ENCODE data around the gene PARD3B. TPM values are rescaled to one million over a fixed set of nuclear protein-coding genes. Genes with fewer than 3 reads are reported as not detected.

PARD3B gene
- total and polyA plus RNA-seq, 2 of the 4 experiments (the other 2 are of a cell fraction) = 3.3 to 15.6 TPM

GRCh38 chr2:204581946-204582345, 36.7 kb downstream of the PARD3B start:
- no peak overlapping the region for H3K18ac ChIP-seq (ENCODE audit: low read depth, low read length)
- H2BK5ac ChIP-seq (ENCODE audit: low read depth, low read length, poor library complexity, severe bottlenecking) = no peak overlapping the region
- H3K27ac ChIP-seq (ENCODE audit: insufficient read depth, low read length) = no peak overlapping the region
- no peaks in the 10 kb centered on the region; the same call in 1 of the 2 replicates for H3K4me1 ChIP-seq (ENCODE audit: control insufficient read depth, insufficient read depth, low read length)
- intact Hi-C loops (cut with micrococcal nuclease) = no loop called here
- no peak overlapping the region for H3K4me3 ChIP-seq (ENCODE audit: insufficient read depth, low read depth, low read length)
- H3K56ac ChIP-seq (ENCODE audit: extremely low read depth, insufficient read depth, low read length) = no peak overlapping the region
- no peak overlapping the region for H2BK20ac ChIP-seq (ENCODE audit: low read depth, low read length)
- no peaks in the 10 kb centered on the region for H3K27me3 ChIP-seq (ENCODE audit: control insufficient read depth, insufficient read depth, low read length)
- H3K14ac ChIP-seq (replicated peaks; ENCODE audit: low read depth, low read length) = no peak overlapping the region
- H3K23ac ChIP-seq (ENCODE audit: low read depth, low read length) = no peak overlapping the region; the same call in 1 of the 2 replicates
- no peaks in the 10 kb centered on the region; the same call in 1 of the 2 replicates for H3K36me3 ChIP-seq (ENCODE audit: control insufficient read depth, insufficient read depth, low read length)
- no peak overlapping the region for H2AK9ac ChIP-seq (replicated peaks; ENCODE audit: low read depth, low read length, poor library complexity)
- ATAC-seq (ENCODE audit: low read depth) = no peak
- peaks cover 39 to 57% of the 10 kb centered on the region in 2 experiments for H3K79me1 ChIP-seq (ENCODE audit: low read depth in 1 of 2, low read length in 2 of 2)
- TF ChIP-seq MAFK (IDR thresholded peaks at IDR 0.05; ENCODE audit: low read depth, low read length) (no peak), ELK1 (IDR thresholded peaks at IDR 0.05; ENCODE audit: borderline replicate concordance, low read depth, low read length) (no peak), SMC3 (IDR thresholded peaks at IDR 0.05; ENCODE audit: low read depth, low read length) (no peak), USF2 (IDR thresholded peaks at IDR 0.05; ENCODE audit: low read depth, low read length) (no peak), NFE2L2 (IDR thresholded peaks at IDR 0.05; ENCODE audit: low read depth, low read length) (no peak), CHD1 (IDR thresholded peaks at IDR 0.05; ENCODE audit: low read depth, low read length) (no peak), BHLHE40 (IDR thresholded peaks at IDR 0.05; ENCODE audit: low read depth, low read length) (no peak), FOS (IDR thresholded peaks at IDR 0.05; ENCODE audit: low read depth, low read length) (no peak), RCOR1 (IDR thresholded peaks at IDR 0.05; ENCODE audit: insufficient replicate concordance, low read length) (no peak)
- no peaks in the 10 kb centered on the region for H3K9me3 ChIP-seq (ENCODE audit: control insufficient read depth, insufficient read depth, low read length)
- ChIA-PET POLR2A (ENCODE audit: unreplicated experiment) (no interaction called here), CTCF (no interaction called here)
- H2BK15ac ChIP-seq (ENCODE audit: low read depth, low read length) = no peak overlapping the region
- no peak overlapping the region for H3K4ac ChIP-seq (ENCODE audit: low read depth, low read length)
- DNase-seq = no peak
- H4K5ac ChIP-seq (ENCODE audit: low read depth, low read length) = no peak overlapping the region
- no peak overlapping the region for H3K4me2 ChIP-seq (ENCODE audit: low read depth, low read length)
- peaks cover 13% of the 10 kb centered on the region for H4K20me1 ChIP-seq (ENCODE audit: insufficient read depth, low read length)
- no peak overlapping the region for H2AK5ac ChIP-seq (ENCODE audit: low read depth, low read length)
- H3K9ac ChIP-seq (ENCODE audit: low read depth, low read length) = no peak overlapping the region
- no peak overlapping the region for H4K8ac ChIP-seq (ENCODE audit: low read depth in 2 of 2, low read length in 2 of 2)
- dilution Hi-C loops (cut with HindIII; ENCODE audit: low sequenced_read_pairs, unreplicated experiment) = no loop called here
- no TSS peak for BruUV-seq (replicated peaks)
- no CpG with 5 or more reads among the region's 4 CpGs for WGBS, 2 experiments (ENCODE audit: extremely low coverage in 2 of 2, insufficient read length in 1 of 2)
- no peak overlapping the region for H2AFZ ChIP-seq (replicated peaks; ENCODE audit: low read length, poor library complexity)
- in situ Hi-C loops (cut with MboI; ENCODE audit: low sequenced_read_pairs) = no loop called here
- no peak overlapping the region for H2BK120ac ChIP-seq (ENCODE audit: low read depth, low read length)
- H4K91ac ChIP-seq (ENCODE audit: insufficient read depth, low read depth, low read length) = no peak overlapping the region
- no peaks in the 10 kb centered on the region; the same call in 1 of the 2 replicates for H3K9me1 ChIP-seq (ENCODE audit: insufficient read depth, low read length)
